GM19240 (cell line): ENCODE results near the gene HRH3.

ENCODE experiments used
- DNase-seq: peaks from one replicate; pipeline ENCODE4 v3.0.0; 2011; ENCODE audit warnings: low spot score; ENCODE audit not compliant: insufficient read length

Gene HRH3

GRCh38 chr20:62244644-62245108 is 24.6 kb upstream of the HRH3 start:
- DNase-seq = no peak

DNA sequence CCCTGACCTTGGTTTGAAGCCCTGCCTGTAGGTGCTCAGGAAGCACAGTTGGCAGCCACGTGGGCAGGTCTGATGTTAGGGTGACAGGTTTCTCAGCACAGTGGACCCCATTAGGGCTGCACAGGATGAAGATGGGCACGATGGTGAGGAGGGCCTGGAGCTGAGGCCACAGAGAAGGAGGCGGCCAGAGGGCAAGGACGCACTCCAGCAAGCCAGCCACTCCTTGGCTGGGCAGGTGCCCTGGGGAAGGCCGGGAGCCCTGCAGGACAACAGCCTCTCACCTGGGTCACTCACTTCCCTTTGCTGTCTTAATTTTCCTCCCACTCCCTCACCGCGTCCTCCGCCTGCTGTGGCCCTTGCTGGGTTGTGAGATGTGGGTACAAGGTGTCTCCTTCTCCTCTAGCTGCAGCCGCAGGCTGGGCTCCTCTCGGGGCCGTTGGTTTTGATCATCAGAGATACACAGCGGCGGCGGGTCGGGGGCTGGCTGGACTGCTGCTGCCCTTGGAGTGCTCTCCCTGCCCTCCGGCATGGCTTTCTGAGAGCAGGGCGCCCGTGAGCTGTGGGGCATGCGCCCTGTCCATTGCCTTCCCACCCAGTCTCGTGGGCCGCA is 23.9 kb upstream of the HRH3 start:
- DNase-seq = no peak

DNA sequence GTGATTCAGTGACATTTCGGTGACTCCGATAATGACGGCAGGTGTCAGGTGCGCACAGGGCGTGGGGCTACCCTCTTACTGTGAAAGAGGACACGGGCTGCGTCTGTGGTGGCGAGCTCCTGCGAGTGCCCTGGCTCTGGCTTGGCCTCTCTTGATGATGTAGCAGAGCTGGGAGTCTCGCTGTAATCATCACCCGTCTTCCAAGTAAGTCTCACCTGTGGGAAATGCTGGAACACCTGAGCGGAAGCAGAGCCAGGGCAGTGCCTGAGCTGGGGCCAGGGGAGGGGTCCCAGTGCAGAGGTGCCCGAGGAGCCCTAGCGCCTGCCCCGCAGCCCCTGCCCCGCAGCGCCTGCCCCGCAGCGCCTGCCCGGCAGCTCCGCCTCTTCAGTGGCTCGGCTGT is 23.0 kb upstream of the HRH3 start:
- DNase-seq = no peak

- no peak for DNase-seq
Observed at GRCh38 chr20:62242176-62242575, 22.1 kb upstream of the HRH3 start.

DNA sequence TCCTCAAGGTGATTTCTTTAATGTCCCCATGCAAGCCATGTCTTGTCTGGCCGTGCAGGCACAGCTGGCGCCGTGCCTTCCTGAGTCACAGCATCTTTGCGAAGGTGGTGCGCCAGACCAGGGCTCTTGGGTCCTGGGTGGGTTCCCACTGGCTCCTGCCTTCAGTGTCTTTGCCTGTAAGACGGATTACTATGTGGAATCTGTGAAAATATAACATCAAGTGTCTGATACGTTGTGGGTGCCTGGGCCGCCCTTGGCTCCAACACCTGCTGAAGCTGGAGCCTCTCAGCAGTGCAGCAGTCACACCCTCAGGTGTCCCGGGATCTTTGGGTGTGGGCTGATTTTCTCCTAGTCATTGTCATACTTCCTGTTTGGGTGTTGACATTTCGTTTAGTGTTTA is 21.4 kb upstream of the HRH3 start:
- no peak for DNase-seq

GRCh38 chr20:62240020-62240685 is 20.1 kb upstream of the HRH3 start:
- no peak for DNase-seq

DNA sequence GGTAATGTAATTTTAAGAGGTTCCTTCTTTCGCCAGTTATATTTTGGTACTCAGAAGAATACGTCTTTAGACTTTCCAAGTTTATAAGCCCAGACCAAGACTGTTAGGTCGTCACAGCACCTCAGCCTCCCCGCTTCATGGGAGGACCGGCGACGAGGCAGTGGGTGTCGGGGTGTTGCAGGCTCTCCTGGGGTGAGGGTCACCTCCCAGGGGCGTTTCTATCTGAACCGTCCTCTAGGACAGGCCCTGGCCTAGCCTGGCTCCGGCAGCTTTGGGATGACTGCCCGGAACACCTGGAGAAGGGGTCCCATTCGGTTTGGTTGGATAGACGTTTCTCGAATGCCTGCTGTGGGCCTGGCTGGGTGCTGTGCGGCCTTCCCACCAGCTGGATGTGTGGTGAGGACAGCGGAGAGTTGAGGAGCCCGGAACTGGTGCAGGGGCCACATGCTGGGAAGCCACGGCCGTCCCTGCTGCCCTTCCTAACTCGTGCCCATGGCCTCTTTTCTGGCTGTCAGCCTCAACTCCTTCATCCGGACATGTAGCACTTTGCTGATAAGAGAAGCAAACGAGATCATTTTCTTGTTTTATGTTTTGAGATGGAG is 19.3 kb upstream of the HRH3 start:
- DNase-seq = no peak

DNA sequence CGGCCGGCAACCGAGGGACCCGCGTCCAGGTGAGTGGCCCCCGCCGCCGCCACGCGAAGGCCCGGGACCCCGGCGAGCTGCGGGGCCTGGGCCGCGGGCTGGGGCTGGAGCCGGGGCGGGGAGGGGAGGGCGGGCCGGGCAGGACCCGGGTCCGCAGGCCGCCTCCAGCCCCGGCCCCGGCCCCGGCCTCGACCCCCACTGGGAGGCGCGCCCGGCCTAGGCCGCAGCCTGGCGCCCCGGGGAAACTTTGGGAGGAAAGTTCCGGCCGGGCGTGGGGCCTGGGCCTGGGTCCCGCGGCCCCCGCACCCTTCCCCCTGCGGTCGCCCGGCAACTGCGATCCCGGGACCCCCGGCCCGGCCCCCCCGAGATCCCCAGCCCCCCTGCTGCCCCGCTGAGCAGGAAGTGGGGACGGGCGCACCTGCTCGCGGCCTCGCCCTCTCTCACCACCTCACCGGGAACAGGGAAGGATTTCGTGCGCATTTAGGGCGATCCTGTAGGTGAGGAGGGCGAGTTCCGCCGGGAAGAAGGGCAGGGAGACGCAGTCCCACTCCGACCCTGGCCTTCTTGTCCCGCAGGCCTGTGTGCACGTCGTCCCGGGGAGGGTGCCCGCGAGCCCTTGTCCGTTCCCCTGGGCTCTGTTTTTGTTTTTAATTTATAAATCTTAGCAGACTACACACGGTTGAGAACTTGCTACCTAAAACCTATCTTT is 18.6 kb upstream of the HRH3 start:
- no peak for DNase-seq

- peak; percentile 100 for DNase-seq
Observed at GRCh38 chr20:62237801-62238568, 17.9 kb upstream of the HRH3 start, which contains the start of gene OSBPL2. Gene OSBPL2, plus strand, starts transcription at chr20:62238521. Its CDS starts 17,664 bp downstream, at chr20:62256185.

- no peak for DNase-seq
Observed at GRCh38 chr20:62237514-62237800, 17.4 kb upstream of the HRH3 start.

DNA sequence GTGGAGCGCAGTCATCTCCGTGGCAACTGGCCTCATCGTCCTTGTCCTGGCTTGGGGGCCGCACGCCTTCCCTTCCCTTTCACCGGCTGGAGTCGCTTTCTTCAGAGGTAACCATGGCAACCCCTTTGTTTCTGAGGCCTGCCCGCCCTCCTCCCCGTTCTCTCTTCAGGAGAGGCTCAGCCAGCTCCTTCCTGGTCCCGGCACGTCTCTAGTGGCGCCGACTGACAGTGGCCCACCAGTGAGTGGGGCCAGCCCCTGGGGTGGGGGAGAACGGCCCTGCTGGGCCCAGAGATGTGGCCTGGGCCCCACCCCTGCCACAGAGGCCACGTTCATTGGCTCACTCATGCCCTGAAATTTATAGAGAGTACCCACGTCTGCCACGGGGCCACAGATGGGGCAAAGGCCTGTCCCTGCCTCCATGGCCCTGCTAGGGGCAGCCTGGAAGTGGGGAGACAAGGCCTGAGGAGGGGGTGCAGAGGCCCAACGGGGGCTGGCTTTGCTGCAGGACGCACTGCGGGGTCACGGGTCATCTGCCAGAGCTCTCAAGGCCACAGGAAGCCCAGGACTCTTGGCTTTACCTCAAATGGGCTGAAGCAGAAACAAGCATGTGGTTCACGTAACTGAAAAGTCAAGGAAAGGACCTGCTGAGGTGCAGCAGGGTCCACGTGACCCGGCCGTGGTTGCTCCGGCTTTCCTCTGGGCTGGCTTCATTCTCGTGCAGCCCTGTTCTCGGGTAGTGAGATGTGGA is 16.9 kb upstream of the HRH3 start:
- DNase-seq = no peak

DNA sequence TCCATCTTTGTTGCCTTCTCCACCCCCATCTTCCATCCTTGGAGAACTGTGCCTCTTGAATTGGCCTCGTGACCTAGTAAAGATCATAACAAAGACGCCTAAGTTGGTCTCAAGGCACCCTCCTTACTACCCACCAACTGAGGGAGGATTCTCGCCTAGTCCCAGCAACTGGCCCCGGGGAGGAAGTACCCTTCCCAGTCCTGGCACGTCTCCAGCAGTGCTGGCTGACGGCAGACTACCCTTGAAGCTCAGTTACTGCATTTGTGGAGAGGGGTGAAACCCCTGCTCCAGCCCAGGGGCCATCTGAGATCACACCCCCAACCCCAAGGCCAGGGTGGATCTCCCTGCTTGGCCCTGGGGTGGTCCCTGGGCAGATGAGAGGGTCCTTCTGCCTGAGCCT is 16.1 kb upstream of the HRH3 start:
- DNase-seq = no peak

DNA sequence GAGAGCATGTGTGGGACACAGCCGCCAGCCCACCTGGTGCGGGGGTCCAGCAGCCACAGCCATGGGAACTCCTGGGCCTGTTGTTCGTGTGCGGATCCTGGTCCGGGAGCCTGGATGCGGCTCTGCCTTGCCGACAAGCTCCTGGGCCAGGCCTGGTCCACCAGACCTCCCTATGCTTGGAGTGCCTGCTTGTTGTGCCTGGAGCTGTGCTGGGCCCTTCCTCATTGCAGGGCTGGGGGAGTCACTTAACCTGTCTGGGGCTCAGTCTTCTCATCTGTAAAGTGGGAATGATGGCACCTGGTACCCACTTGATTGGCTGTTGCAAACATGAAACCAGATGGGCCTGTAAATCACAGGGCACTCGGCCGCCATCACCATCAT is 15.7 kb upstream of the HRH3 start:
- no peak for DNase-seq

- no peak for DNase-seq
Observed at GRCh38 chr20:62235001-62235776, 15.1 kb upstream of the HRH3 start.

DNA sequence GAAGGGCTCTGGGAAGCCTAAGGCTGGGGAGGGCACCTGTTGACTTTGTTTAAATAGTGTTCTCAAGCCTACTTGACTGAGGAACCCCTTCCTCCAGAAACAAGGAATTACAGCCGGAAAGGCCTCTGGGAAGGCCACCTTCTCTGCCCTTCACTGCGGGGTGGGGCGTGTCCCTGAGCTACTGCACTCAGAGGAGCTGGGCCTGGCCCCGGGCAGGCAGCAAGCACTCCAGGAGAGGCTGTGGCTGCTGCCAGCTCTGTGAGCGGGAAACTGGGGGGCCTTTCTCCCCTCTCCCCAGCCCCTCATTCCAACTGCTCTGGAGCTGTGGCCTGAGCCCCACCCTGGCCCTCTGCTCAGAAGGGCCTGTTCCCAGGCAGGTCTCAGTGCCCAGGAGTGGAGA is 14.3 kb upstream of the HRH3 start:
- no peak for DNase-seq

DNA sequence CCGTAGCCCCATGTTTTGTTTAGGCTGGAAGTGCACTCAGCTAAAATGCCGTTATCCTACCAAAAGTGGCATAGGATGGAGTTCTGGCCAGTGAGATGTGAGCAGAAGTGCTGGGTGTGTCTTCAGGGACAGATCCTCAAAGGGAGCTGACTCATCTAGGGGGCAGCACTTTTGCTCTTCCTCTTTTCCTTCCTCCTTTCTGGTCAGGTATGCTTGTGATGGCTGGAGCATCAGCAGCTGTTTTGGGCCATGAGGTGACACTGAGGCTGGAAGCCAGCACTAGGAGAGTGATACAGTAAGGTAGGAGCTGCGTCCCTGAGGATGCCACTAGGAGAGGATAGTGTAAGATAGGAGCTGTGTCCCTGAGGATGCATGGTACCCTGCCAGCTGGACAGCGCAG is 13.6 kb upstream of the HRH3 start:
- no peak for DNase-seq

GRCh38 chr20:62232770-62233645 is 12.9 kb upstream of the HRH3 start:
- no peak for DNase-seq

DNA sequence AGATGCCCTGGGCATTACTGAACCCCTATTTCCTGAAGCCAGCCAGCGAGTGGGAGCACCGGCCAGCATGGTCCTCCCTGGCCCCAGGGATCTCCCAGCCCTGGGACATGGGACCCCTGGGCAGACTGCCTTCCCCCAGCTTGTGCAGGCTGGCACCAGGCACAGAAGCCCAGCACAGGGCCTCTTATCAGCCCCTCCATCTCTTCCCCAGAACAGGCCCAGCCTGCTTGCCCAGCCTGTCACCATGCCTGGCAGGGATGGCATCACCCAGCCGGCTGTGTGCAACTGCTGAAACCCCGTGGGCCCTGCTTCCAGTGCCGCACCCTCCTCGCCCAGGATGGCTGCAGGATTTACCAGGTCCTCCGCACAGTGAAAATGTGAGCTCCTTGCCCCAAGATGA is 12.1 kb upstream of the HRH3 start:
- DNase-seq = no peak

DNA sequence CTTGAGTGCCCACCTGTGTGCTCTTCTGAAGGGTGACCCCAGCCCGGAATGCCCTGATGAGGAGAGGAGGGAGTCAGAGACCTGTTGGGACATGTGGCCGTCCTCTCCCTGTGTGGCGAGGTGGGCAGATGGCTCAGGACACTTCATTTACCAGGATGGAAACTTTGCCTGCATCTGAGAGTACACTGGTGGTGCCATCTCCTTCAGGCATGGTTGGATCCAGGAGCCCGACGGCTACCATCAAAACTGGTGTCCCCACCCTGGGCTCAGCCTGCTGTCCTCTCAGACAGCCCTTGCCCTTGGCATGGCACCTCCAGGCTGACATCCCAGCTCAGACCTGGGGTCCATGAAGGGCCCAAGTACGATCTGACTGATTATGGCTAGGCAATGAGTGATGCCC is 11.2 kb upstream of the HRH3 start:
- no peak for DNase-seq
